Measurements from ENCODE around the gene TEAD4. TPM values are rescaled to one million over a fixed set of nuclear protein-coding genes. Genes with fewer than 3 reads are reported as not detected.

TEAD4 gene
- total and polyA plus RNA-seq, 9 donors: 3.6 to 19.9 (median 6.7) TPM

GRCh38 chr12:2992724-2993123 lies 33.5 kb downstream of the TEAD4 start:
- WGBS, 3 donors: 68 to 79% (median 76%) methylated on average over 5 of the region's 5 CpGs
- no peak overlapping the region for H3K27ac ChIP-seq

GRCh38 chr12:2997989-2998670 lies 38.9 kb downstream of the TEAD4 start:
- Histone ChIP-seq H3K27ac (no peak overlapping the region), H3K9me3 (no peaks in the 10 kb centered on the region), H3K4me1 (ENCODE audit: insufficient read depth) (peaks cover 4% of the 10 kb centered on the region), H3K4me3 (no peak overlapping the region), H3K27me3 (no peaks in the 10 kb centered on the region), H3K36me3 (no peaks in the 10 kb centered on the region)
- TF ChIP-seq CTCF (IDR thresholded peaks at IDR 0.05) (no peak), EP300 (IDR thresholded peaks at IDR 0.05) (no peak), POLR2A (IDR thresholded peaks at IDR 0.05) (no peak)
- WGBS, 3 donors: 78 to 88% (median 87%) methylated on average over 14 to 15 of the region's 15 CpGs
- intact Hi-C loops (cut with DNase I): no loop called here
- DNase-seq: no peak

More at GRCh38 chr12:2992724-2993123, 33.5 kb downstream of the TEAD4 start:
- no peak overlapping the region for H3K4me3 ChIP-seq
- H3K9me3 ChIP-seq: no peaks in the 10 kb centered on the region
- no peaks in the 10 kb centered on the region for H3K4me1 ChIP-seq (ENCODE audit: insufficient read depth)
- no peak for DNase-seq
- intact Hi-C loops (cut with DNase I): no loop called here
- H3K27me3 ChIP-seq: no peaks in the 10 kb centered on the region
- H3K36me3 ChIP-seq: no peaks in the 10 kb centered on the region
- no peak for TF ChIP-seq CTCF (IDR thresholded peaks at IDR 0.05)

GRCh38 chr12:2998789-2999264 lies 39.6 kb downstream of the TEAD4 start:
- WGBS, 3 donors: 22 to 27% (median 23%) methylated on average over 12 of the region's 12 CpGs
- intact Hi-C loops (cut with DNase I): no loop called here
- no peaks in the 10 kb centered on the region for H3K9me3 ChIP-seq
- no peak overlapping the region for H3K27ac ChIP-seq
- DNase-seq: peak; percentile 44 to 69 (median 61)
- no peak overlapping the region for H3K4me3 ChIP-seq
- TF ChIP-seq CTCF (IDR thresholded peaks at IDR 0.05) (no peak), EP300 (IDR thresholded peaks at IDR 0.05) (no peak), POLR2A (IDR thresholded peaks at IDR 0.05) (no peak)
- peaks cover 4% of the 10 kb centered on the region for H3K4me1 ChIP-seq (ENCODE audit: insufficient read depth)
- H3K27me3 ChIP-seq: no peaks in the 10 kb centered on the region
- H3K36me3 ChIP-seq: no peaks in the 10 kb centered on the region

GRCh38 chr12:2999265-2999841 lies 40.2 kb downstream of the TEAD4 start:
- no peak overlapping the region for H3K4me3 ChIP-seq
- DNase-seq: no peak
- H3K4me1 ChIP-seq (ENCODE audit: insufficient read depth): peaks cover 4% of the 10 kb centered on the region
- no peak for TF ChIP-seq EP300 (IDR thresholded peaks at IDR 0.05)
- TF ChIP-seq POLR2A (IDR thresholded peaks at IDR 0.05): no peak
- TF ChIP-seq CTCF (IDR thresholded peaks at IDR 0.05): no peak
- no peaks in the 10 kb centered on the region for H3K27me3 ChIP-seq
- intact Hi-C loops (cut with DNase I): no loop called here
- H3K27ac ChIP-seq: no peak overlapping the region
- no peaks in the 10 kb centered on the region for H3K36me3 ChIP-seq
- whole genome bisulfite sequencing, 3 donors: 48 to 60% (median 51%) methylated on average over 23 of the region's 23 CpGs
- H3K9me3 ChIP-seq: no peaks in the 10 kb centered on the region
